Uterus (tissue), 4 donors: ENCODE results near the gene DHX40. TPM values are rescaled to one million over a fixed set of nuclear protein-coding genes. Genes with fewer than 3 reads are reported as not detected.

ENCODE experiments used
- DNase-seq, 2 donors: peaks; one replicate each; pipeline ENCODE4 v3.0.0-alpha.2; 2019 to 2020
- H3K27ac ChIP-seq, 2 donors: fragments of 200-600 bp; sonication (generic); 1 replicate in 1 of 2; 2 replicates in 1 of 2; pipeline ENCODE4 v1.5.1; 2016 to 2018
- H3K27me3 ChIP-seq, 2 donors: fragments of 200-600 bp; sonication (generic); one replicate each; pipeline ENCODE4 v1.5.1; 2018 to 2019; ENCODE audit warnings: control low read depth in 1 of 2
- H3K36me3 ChIP-seq, 2 donors: fragments of 200-600 bp; sonication (generic); one replicate each; pipeline ENCODE4 v1.5.1; 2019; ENCODE audit warnings: control low read depth in 1 of 2
- H3K4me1 ChIP-seq, 2 donors: fragments of 200-600 bp; sonication (generic); one replicate each; pipeline ENCODE4 v1.5.1; 2018 to 2019; ENCODE audit warnings: control low read depth in 1 of 2
- H3K4me3 ChIP-seq, 2 donors: fragments of 200-600 bp; sonication (generic); 1 replicate in 1 of 2; 2 replicates in 1 of 2; pipeline ENCODE4 v1.5.1; 2018 to 2019; ENCODE audit warnings: mild to moderate bottlenecking in 1 of 2
- H3K9me3 ChIP-seq, 2 donors: fragments of 200-600 bp; sonication (generic); one replicate each; pipeline ENCODE4 v1.5.1; 2019; ENCODE audit warnings: control low read depth in 1 of 2
- POLR2A ChIP-seq, 2 donors: fragments of 450-650 bp; IDR thresholded peaks; one replicate each; pipeline ENCODE4 v1.6.1; 2016; ENCODE audit warnings: antibody characterized with exemption in 2 of 2, mild to moderate bottlenecking in 1 of 2, moderate library complexity in 1 of 2
- intact Hi-C: fragments of 100-400 bp; cut with DNase I; formaldehyde crosslinking; loops from one replicate; pipeline ENCODE4 v1.15.1; 2023; ENCODE audit warnings: low total_unique reads
- total RNA-seq, 4 donors: library from RNA; depleted of rRNA in 3 of 4; stranded (reverse); fragments of >200 nt in 3 of 4; gene quantifications; one replicate each; pipeline versions ENCODE4 v1.1.0 to v1.2.4, GENCODE V29; 2014 to 2023
- TF ChIP-seq, protein P1 (sequence below), 4 experiments: fragments of 200-600 bp in 2 of 4; fragments of 450-650 bp in 2 of 4; sonication (generic) in 2 of 4; IDR thresholded peaks; one replicate each; pipeline ENCODE4 v1.5.1; 2016 to 2019; ENCODE audit warnings: antibody characterized with exemption in 4 of 4, mild to moderate bottlenecking in 2 of 4, moderate library complexity in 1 of 4
- donor health status: DM: yes; HTN: yes; CAD: no.

Gene DHX40
- total RNA-seq, 4 donors from 2014 or later: 15.0 to 113 (median 29.8) TPM

DNA sequence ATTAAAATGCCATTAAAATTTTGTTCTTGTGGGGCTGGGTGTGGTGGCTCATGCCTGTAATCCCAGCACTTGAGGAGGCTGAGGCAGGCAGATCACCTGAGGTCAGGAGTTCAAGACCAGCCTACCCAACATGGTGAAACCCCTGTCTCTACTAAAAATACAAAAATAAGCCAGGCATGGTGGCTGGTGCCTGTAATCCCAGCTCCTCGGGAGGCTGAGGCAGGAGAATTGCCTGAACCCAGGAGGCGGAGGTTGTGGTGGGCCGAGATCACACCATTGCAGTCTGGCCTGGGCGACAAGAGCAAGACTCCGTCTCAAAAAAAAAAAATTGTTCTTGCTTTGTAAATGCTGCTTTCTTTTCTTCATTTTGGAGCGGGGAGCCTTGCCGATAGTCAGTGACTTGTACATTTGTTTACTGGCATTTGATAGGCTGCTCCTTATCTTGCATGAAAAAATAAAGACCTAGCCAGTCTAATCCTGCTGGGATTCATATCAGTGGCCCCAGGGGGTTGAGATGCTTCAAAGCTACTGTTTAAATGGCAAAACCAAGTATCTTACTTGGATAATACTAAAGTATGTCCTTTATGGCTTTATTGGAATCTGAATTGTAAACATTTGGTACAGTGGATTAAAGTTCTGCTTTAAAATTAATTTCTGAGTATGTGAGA is 51.0 kb downstream of the DHX40 start:
- H3K27me3 ChIP-seq: no peaks in the 10 kb centered on the region
- no peaks in the 10 kb centered on the region for H3K36me3 ChIP-seq
- H3K4me3 ChIP-seq: no peak overlapping the region
- DNase-seq: no peak
- H3K27ac ChIP-seq: no peak overlapping the region
- intact Hi-C loops: no loop called here
- TF ChIP-seq, protein P1, sequence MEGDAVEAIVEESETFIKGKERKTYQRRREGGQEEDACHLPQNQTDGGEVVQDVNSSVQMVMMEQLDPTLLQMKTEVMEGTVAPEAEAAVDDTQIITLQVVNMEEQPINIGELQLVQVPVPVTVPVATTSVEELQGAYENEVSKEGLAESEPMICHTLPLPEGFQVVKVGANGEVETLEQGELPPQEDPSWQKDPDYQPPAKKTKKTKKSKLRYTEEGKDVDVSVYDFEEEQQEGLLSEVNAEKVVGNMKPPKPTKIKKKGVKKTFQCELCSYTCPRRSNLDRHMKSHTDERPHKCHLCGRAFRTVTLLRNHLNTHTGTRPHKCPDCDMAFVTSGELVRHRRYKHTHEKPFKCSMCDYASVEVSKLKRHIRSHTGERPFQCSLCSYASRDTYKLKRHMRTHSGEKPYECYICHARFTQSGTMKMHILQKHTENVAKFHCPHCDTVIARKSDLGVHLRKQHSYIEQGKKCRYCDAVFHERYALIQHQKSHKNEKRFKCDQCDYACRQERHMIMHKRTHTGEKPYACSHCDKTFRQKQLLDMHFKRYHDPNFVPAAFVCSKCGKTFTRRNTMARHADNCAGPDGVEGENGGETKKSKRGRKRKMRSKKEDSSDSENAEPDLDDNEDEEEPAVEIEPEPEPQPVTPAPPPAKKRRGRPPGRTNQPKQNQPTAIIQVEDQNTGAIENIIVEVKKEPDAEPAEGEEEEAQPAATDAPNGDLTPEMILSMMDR (IDR thresholded peaks at IDR 0.05): no peak
- peaks cover 0 to 4% of the 10 kb centered on the region in 2 donors for H3K4me1 ChIP-seq
- H3K9me3 ChIP-seq: no peaks in the 10 kb centered on the region

DNA sequence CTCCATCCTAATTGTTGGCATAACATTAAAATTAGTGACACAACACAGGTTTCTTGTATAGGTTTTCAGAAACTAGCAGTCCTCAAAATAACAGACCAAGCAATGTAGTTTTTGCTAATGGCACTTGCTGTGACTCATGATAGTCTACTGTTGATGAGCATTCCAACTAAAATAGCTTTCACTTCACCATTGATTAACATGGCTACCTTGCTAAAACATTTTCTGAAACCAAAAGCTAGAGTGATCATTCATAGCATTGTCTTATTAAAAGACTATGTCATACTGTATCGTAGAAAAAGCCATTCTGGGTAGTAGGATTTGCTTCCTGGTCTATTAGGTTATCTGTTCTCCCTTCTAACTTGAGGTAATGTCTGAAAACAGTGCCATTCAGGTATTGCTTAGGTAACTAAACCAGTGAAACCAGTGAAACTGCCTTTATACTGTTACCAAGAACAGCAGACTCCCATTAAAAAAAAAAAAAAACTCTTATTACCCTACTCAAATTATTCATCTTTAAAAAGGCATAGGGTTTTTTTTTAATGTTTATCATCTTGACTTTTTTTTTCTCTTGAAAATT is 51.8 kb downstream of the DHX40 start:
- no peaks in the 10 kb centered on the region for H3K27me3 ChIP-seq
- TF ChIP-seq, protein P1 (IDR thresholded peaks at IDR 0.05): no peak
- TF ChIP-seq POLR2A (IDR thresholded peaks at IDR 0.05): no peak
- intact Hi-C loops: no loop called here
- H3K36me3 ChIP-seq: no peaks in the 10 kb centered on the region
- H3K4me3 ChIP-seq: no peak overlapping the region
- no peaks in the 10 kb centered on the region for H3K9me3 ChIP-seq
- H3K4me1 ChIP-seq: peaks cover 0 to 8% of the 10 kb centered on the region in 2 donors
- no peak overlapping the region for H3K27ac ChIP-seq
- DNase-seq: no peak

DNA sequence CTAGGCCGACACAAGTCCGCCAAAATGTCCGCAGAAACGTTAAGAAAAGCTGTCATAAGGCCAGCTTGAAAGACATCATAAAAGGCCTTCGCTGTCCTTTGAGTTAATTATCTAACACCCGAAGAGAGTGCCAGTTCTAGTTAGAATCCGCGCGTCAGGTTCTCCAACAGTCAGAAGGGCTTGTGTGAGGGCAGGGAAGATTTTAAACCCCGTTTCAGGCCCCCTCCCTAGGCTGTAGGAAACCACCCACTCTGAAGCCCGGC is 53.6 kb downstream of the DHX40 start:
- H3K27me3 ChIP-seq: no peaks in the 10 kb centered on the region
- no peaks in the 10 kb centered on the region for H3K36me3 ChIP-seq
- TF ChIP-seq, protein P1 (IDR thresholded peaks at IDR 0.05): no peak
- no peak for TF ChIP-seq POLR2A (IDR thresholded peaks at IDR 0.05)
- peaks cover 3 to 8% of the 10 kb centered on the region in 2 donors for H3K4me1 ChIP-seq
- H3K27ac ChIP-seq: peak overlapping the region; percentile 95 to 99
- intact Hi-C loops: no loop called here
- no peaks in the 10 kb centered on the region for H3K9me3 ChIP-seq
- H3K4me3 ChIP-seq: peak overlapping the region; percentile 91 to 99
- DNase-seq: no peak

DNA sequence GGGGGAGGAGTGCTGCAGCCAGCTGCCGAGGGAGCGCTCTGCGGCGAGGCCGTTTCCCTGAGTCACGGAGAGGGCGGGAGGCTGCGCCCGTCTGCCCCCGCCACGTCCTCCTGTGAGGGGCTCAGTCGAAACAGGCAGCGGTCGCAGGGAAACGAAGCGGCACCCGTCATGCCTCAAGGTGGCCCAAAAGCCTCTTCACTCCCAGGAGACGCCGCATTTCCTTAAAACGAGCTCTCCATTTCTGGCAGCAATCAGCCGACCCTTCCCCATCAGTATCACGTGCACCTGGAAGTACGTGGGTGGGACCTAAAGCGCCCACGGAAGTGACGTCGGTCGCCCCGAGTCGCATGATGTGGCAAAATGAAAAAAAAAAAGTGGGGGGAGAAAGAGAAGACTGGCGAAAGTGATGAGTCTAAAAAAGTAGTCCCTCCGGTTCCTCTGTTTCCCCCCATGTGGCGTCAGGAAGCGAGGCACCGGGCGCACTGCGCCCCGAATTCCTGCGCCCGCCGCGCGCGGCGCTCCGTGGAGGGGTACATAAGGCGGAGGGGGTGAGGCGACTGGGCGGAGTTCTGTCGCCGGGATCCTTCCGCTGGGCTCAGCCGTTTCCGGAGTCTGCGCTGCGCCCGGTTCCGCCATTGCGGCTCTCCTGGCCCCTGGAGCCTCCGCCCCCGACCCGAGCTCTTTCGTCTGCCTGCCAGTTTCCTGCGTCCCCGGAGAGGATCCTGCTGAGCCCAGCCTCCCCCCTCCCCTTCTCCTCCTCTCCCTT is 54.1 kb downstream of the DHX40 start, which contains the start of gene CLTC:
CLTC (plus strand) TSS at position 598 of the 766 bp plus-strand sequence. CDS start 237 bp downstream, outside the sequence.
- Histone ChIP-seq H3K27ac (peak within 1 kb of the TSS; percentile 95 to 99), H3K36me3 (no peaks in the 10 kb centered on the region), H3K27me3 (no peaks in the 10 kb centered on the region), H3K4me1 (peaks cover 3 to 8% of the 10 kb centered on the region in 2 donors), H3K9me3 (no peaks in the 10 kb centered on the region), H3K4me3 (peak within 1 kb of the TSS; percentile 91 to 99)
- peak; percentile 91 to 93 for DNase-seq
- peak; percentile 87 to 93 for TF ChIP-seq POLR2A (IDR thresholded peaks at IDR 0.05)
- TF ChIP-seq, protein P1 (IDR thresholded peaks at IDR 0.05): peak in 1 of 4 experiments; percentile 15
- intact Hi-C loops: no loop called here

DNA sequence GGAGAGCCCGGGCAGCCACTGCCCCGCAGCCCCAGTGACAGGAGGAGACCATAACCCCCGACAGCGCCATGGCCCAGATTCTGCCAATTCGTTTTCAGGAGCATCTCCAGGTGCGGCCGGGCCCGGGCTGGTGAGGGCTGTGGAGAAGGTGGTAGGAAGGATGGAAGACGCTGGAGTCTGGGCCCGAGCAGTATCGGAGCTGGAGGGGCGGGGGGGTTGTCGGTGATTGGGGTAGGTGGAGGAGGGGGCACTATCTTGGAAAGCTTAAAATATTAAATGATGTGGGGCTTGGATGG is 54.6 kb downstream of the DHX40 start:
- H3K27me3 ChIP-seq: no peaks in the 10 kb centered on the region
- peak overlapping the region; percentile 95 to 99 for H3K27ac ChIP-seq
- H3K4me1 ChIP-seq: peaks cover 3 to 8% of the 10 kb centered on the region in 2 donors
- no peak for DNase-seq
- intact Hi-C loops: no loop called here
- no peaks in the 10 kb centered on the region for H3K36me3 ChIP-seq
- no peaks in the 10 kb centered on the region for H3K9me3 ChIP-seq
- peak overlapping the region; percentile 91 to 99 for H3K4me3 ChIP-seq
- TF ChIP-seq, protein P1 (IDR thresholded peaks at IDR 0.05): no peak
- TF ChIP-seq POLR2A (IDR thresholded peaks at IDR 0.05): no peak
